HG03108 (cell line): Measurements from ENCODE around the gene CEACAM5.

Source experiments
- ATAC-seq: cut with Tn5 transposase; IDR thresholded peaks from one replicate; pipeline ENCODE4 v1.9.1; 2021; ENCODE audit warnings: moderate library complexity; ENCODE audit not compliant: unreplicated experiment

The CEACAM5 gene

DNA sequence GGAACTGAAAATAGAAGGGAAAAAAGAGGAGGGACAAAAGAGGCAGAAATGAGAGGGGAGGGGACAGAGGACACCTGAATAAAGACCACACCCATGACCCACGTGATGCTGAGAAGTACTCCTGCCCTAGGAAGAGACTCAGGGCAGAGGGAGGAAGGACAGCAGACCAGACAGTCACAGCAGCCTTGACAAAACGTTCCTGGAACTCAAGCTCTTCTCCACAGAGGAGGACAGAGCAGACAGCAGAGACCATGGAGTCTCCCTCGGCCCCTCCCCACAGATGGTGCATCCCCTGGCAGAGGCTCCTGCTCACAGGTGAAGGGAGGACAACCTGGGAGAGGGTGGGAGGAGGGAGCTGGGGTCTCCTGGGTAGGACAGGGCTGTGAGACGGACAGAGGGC is at the start of gene CEACAM5:
TSS of gene CEACAM5 (plus strand) at position 146 of the 400 bp plus-strand sequence. CDS start at position 252, 106 bp downstream.
- no peak for ATAC-seq

DNA sequence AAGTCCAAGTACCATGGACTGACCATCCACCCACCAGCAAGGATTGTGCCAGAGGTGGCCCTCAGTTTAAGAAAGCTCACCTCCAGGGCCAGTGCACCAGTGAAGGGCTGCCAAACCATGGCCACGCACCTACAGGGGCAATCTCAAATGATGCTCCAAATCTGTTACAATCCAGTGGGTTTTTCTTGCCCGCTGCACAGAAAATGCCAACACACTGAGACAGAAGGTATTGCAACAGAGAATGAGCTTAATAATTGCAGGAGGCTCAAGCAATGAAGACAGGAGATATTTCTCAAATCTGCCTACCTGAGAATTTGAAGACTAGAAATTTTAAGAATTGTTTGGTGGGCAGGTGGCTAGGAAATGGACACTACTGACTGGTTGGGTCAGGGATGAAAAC is 42.4 kb upstream of the CEACAM5 start:
- ATAC-seq, result no peak

DNA sequence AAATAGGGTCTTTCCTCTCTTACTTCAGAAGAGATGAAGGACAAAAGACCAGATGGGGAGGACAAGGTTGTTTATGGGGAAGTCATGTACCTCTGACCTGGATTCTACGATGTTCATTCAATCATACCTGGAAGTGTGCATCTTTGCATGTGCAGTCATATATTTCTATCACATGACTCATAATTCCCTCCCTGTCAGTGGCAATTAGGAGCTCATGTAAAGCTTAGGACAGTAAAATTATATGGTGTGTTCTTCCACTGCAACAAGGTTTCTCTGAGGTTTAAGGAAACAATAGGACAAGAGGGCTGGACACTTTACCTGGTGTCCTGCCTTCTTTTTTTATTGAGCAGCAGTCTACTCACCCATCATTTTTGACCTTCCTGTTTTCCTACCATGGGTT is 40.1 kb upstream of the CEACAM5 start:
- no peak for ATAC-seq

DNA sequence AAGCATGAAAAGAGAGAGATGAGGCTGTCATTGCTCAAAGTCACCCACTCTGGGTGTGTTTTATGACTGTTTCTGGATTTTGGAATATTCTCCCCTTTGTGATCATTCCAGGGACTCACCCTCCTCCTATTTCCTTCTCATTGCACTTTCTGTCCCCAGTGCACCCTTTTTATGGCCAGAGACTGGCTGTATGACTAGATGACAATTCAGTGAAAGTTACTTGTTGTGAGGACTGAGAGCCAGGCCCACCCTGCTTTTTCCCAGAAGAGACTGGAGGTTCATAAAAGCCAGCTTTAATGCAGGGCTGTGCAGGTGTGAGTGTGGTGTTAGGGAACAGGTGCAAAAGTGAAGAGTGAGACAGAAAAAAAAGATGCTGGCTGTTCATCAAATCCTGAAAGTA is 37.7 kb upstream of the CEACAM5 start:
- no peak for ATAC-seq

DNA sequence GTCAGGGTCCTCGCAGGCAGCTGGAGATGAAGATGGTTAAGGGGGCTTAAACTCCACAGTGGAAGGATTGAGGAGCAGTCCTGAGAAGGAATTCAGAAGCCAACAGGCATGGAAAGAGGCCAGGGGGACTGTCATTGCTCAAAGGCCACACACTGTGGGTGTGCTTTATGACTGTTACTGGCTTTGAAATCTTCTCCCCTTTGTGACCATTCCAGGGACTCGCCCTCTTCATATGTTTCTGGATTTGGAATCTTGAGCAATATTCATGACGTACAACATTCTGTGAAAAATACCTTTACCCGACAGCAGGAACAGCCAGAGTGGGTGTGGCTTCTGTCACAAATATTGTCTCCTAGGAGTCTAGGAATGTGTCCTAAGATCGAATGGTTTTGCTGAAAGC is 36.9 kb upstream of the CEACAM5 start:
- no peak for ATAC-seq

DNA sequence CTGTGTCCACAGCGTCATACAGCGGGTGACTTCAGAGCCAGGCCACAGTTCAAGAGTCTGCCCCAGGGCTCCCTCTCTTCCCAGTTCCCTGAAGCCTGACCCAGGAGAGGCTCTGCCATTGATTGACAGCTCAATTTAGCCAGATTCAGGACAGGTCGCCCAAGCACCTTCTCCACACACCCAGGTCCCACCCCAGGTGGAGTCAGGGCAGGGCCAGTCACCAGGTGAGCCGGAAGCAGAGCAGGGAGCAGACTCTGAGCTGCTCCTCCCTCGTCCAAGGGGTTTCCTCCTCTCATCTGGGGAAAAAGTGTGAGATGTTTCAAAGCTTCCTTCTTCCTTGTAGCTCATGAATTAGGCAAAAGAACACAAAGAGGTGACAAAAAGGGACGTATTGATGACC is 26.0 kb upstream of the CEACAM5 start:
- no peak for ATAC-seq

DNA sequence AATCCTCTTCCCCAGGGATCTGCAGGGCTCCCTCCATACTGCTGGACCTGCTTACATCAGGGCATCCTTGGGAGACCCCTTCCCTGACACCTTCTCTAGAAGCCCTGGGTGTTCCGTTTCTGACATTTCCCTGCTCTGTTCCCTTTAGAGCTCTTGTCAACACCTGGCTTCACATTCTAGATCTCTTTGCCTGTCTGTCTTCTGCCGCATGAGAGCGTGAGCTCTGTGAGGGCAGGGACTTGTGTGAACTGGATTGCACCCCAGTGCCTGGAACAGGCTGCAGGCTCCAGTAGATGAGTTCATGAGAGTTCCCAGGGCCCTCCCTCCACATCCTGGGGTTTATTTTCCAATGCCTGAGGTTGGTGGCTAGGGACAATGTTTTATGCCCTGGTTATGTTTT is 21.0 kb upstream of the CEACAM5 start:
- ATAC-seq, result no peak

DNA sequence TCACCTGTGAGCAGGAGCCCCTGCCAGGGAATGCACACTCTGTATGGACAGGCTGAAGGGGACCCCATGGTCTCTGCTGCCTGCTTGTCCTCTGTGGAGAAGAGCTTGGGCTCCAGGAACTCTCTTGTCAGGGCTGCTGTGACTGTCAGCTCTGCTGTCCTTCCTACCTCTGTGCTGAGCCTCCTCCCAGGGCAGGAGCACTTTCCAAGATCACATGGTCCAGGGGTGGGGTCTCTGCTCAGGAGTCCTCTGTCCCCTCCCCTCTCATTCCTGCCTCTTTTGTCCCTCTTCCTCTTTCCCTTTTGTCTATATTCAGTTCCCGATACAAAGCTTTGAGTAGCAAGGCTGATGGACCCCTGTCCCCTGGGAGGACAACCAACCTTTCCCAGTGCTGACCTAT is 20.3 kb upstream of the CEACAM5 start, which contains the start of gene CEACAM7:
TSS of gene CEACAM7 (minus strand) at position 173 of the 400 bp plus-strand sequence. CDS start at position 68, 105 bp downstream.
- ATAC-seq, result no peak

DNA sequence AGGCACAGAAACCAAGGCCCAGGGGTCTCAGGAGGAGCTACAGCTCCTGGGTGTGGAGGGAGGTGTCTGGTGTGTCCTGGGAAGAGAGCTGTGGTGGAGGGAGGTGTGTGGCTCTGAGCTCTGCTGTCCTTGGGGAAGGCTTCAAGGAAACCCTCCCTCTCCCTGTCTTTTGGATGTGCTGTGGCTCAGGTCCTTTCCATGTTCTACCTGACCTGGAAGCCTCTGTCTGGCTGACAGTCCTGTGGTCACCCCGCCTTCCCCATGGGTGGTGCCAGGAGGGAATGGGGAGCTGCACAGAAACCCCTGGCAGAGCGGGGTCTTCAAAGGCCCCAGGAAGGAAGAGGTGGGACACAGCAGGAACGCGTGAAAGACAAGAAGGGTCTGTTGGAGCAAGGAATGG is 19.7 kb upstream of the CEACAM5 start:
- no peak for ATAC-seq

DNA sequence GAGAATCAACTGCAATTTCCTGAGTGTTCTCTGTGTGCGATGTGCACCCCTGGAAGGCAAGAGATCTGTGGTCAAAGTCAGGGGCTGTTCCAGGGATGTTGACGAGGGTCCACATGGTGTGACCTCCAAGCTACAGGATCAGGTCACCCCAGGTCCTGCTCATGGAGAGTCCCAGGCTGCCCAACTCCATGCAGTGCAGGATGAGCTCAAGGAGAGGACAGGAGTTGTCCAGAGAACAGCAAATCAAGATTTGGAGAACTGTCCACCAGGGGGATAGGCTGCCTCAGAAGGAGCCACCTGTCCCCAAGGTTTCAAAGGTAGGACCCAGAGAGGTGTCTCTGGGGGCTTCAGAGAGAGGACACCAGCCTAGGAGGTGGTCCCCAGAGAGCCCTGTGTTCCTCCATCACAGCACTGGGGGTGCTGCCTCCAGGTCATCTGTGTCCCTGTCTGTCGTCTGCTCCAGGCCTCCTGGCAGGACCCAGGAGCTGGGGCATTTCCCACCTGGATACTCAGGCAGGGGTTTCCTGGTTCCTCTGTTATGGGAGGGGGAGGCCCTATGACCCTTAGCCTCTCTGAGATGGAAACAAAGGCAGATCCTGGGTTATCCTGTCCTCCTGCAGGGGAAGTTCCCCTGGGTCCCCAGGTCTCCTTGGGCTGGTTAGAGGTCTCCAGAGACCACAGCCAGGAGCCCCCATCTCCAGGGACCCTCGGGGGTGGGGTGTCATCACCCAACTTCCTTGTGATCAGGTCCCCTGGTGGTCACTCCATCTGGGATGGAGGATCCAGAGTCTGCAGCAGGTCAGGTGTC is 18.2 kb upstream of the CEACAM5 start:
- no peak for ATAC-seq

DNA sequence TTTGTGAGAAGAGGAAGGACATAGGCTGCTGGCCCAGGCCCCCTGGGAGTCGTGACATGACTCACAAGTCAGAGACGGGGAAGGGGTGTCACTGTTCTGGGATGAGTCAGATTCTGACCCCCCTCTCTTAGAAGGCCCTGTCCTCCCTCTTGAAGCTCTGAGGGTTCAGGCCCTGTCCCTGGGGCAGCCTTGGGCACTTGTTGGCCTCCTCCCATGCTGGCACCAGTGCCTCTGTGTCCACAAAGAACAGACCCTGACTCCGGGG is 17.7 kb upstream of the CEACAM5 start:
- ATAC-seq, result no peak

DNA sequence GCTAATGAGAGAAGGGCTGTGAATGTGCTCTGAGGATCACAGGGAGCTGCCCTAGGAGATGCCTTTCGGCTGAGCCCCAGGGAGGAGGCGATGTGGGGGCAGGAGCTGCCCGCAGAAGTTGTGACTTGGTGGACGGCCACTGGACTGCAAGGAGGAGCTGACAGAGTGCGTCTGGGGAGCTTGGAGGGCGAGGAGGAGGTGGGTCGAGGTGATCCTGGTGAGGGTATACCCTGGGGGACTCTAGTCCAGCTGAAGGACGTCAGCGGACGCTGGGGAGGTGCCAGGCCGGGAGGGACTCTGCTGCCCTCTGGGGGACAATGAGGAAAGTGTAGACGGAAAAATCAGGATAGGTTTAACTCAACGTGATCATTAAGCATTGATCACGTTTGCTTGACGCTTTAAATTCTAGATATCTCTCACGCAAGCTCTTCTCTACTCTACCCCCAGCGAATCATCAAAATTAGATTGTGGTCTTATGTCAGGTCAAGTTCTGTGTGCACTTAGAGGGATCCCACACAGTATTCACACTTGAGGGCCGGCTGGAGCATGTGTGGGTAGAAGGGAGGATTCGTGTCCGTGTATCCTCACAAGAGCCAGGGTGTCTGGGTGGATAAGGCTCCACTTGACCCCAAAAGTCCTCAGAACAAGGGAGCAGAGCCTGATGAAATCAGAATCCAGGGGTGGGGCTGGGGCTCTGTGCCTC is 17.0 kb upstream of the CEACAM5 start:
- no peak for ATAC-seq

DNA sequence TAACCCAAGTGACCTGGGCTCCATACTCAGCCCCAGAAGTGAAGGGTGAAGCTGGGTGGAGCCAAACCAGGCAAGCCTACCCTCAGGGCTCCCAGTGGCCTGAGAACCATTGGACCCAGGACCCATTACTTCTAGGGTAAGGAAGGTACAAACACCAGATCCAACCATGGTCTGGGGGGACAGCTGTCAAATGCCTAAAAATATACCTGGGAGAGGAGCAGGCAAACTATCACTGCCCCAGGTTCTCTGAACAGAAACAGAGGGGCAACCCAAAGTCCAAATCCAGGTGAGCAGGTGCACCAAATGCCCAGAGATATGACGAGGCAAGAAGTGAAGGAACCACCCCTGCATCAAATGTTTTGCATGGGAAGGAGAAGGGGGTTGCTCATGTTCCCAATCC is 14.2 kb upstream of the CEACAM5 start:
- ATAC-seq, result no peak

DNA sequence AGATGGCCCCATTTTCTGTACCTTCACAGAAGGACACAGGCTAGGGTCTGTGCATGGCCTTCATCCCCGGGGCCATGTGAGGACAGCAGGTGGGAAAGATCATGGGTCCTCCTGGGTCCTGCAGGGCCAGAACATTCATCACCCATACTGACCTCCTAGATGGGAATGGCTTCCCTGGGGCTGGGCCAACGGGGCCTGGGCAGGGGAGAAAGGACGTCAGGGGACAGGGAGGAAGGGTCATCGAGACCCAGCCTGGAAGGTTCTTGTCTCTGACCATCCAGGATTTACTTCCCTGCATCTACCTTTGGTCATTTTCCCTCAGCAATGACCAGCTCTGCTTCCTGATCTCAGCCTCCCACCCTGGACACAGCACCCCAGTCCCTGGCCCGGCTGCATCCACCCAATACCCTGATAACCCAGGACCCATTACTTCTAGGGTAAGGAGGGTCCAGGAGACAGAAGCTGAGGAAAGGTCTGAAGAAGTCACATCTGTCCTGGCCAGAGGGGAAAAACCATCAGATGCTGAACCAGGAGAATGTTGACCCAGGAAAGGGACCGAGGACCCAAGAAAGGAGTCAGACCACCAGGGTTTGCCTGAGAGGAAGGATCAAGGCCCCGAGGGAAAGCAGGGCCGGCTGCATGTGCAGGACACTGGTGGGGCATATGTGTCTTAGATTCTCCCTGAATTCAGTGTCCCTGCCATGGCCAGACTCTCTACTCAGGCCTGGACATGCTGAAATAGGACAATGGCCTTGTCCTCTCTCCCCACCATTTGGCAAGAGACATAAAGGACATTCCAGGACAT is 13.4 kb upstream of the CEACAM5 start:
- ATAC-seq, result no peak

DNA sequence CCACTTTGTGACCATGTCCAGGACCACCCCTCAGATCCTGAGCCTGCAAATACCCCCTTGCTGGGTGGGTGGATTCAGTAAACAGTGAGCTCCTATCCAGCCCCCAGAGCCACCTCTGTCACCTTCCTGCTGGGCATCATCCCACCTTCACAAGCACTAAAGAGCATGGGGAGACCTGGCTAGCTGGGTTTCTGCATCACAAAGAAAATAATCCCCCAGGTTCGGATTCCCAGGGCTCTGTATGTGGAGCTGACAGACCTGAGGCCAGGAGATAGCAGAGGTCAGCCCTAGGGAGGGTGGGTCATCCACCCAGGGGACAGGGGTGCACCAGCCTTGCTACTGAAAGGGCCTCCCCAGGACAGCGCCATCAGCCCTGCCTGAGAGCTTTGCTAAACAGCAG is 12.7 kb upstream of the CEACAM5 start:
- no peak for ATAC-seq

DNA sequence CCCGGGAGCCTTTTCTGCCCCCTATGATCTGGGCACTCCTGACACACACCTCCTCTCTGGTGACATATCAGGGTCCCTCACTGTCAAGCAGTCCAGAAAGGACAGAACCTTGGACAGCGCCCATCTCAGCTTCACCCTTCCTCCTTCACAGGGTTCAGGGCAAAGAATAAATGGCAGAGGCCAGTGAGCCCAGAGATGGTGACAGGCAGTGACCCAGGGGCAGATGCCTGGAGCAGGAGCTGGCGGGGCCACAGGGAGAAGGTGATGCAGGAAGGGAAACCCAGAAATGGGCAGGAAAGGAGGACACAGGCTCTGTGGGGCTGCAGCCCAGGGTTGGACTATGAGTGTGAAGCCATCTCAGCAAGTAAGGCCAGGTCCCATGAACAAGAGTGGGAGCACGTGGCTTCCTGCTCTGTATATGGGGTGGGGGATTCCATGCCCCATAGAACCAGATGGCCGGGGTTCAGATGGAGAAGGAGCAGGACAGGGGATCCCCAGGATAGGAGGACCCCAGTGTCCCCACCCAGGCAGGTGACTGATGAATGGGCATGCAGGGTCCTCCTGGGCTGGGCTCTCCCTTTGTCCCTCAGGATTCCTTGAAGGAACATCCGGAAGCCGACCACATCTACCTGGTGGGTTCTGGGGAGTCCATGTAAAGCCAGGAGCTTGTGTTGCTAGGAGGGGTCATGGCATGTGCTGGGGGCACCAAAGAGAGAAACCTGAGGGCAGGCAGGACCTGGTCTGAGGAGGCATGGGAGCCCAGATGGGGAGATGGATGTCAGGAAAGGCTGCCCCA is 11.8 kb upstream of the CEACAM5 start:
- no peak for ATAC-seq

DNA sequence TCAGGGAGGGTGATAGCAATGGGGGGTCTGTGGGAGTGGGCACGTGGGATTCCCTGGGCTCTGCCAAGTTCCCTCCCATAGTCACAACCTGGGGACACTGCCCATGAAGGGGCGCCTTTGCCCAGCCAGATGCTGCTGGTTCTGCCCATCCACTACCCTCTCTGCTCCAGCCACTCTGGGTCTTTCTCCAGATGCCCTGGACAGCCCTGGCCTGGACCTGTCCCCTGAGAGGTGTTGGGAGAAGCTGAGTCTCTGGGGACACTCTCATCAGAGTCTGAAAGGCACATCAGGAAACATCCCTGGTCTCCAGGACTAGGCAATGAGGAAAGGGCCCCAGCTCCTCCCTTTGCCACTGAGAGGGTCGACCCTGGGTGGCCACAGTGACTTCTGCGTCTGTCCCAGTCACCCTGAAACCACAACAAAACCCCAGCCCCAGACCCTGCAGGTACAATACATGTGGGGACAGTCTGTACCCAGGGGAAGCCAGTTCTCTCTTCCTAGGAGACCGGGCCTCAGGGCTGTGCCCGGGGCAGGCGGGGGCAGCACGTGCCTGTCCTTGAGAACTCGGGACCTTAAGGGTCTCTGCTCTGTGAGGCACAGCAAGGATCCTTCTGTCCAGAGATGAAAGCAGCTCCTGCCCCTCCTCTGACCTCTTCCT is 11.1 kb upstream of the CEACAM5 start:
- no peak for ATAC-seq

DNA sequence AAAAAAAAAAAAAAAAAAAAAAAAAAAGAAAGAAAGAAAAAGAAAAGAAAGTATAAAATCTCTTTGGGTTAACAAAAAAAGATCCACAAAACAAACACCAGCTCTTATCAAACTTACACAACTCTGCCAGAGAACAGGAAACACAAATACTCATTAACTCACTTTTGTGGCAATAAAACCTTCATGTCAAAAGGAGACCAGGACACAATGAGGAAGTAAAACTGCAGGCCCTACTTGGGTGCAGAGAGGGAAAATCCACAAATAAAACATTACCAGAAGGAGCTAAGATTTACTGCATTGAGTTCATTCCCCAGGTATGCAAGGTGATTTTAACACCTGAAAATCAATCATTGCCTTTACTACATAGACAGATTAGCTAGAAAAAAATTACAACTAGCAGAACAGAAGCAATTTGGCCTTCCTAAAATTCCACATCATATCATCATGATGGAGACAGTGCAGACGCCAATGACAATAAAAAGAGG is 9.6 kb upstream of the CEACAM5 start:
- no peak for ATAC-seq

DNA sequence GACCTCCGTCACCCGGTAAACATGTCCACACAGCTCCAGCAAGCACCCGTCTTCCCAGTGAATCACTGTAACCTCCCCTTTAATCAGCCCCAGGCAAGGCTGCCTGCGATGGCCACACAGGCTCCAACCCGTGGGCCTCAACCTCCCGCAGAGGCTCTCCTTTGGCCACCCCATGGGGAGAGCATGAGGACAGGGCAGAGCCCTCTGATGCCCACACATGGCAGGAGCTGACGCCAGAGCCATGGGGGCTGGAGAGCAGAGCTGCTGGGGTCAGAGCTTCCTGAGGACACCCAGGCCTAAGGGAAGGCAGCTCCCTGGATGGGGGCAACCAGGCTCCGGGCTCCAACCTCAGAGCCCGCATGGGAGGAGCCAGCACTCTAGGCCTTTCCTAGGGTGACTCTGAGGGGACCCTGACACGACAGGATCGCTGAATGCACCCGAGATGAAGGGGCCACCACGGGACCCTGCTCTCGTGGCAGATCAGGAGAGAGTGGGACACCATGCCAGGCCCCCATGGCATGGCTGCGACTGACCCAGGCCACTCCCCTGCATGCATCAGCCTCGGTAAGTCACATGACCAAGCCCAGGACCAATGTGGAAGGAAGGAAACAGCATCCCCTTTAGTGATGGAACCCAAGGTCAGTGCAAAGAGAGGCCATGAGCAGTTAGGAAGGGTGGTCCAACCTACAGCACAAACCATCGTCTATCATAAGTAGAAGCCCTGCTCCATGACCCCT is 9.0 kb upstream of the CEACAM5 start:
- ATAC-seq, result no peak

DNA sequence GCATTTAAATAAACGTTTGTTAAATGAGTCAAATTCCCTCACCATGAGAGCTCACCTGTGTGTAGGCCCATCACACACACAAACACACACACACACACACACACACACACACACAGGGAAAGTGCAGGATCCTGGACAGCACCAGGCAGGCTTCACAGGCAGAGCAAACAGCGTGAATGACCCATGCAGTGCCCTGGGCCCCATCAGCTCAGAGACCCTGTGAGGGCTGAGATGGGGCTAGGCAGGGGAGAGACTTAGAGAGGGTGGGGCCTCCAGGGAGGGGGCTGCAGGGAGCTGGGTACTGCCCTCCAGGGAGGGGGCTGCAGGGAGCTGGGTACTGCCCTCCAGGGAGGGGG is 8.5 kb upstream of the CEACAM5 start:
- no peak for ATAC-seq
